Activated T-helper 17 cell treated with anti-CD3 and anti-CD28 coated beads, Interleukin-2, amount 50 U/mL, for 72 hours (primary cell): ENCODE data around the gene CLDN2. TPM values are rescaled to one million over a fixed set of nuclear protein-coding genes. Genes with fewer than 3 reads are reported as not detected.
"Not testable (repeated sequence)": the region's sequence is repeated elsewhere in the genome, so short reads cannot be mapped to it uniquely, and the experiment has no call there.

Experiments used
- ATAC-seq: fragments of 150-1000 bp; cut with Tn5 transposase; replicated peaks from 2 replicates; pipeline ENCODE4 v1.10.0; 2021; ENCODE audit warnings: mild to moderate bottlenecking, moderate library complexity
- H3K27ac Mint-ChIP-seq: one replicate; pipeline ENCODE4 v1.8.0; 2022; ENCODE audit warnings: mixed read lengths
- H3K27me3 Mint-ChIP-seq: one replicate; pipeline ENCODE4 v1.8.0; 2022; ENCODE audit warnings: mixed read lengths
- H3K36me3 Mint-ChIP-seq: one replicate; pipeline ENCODE4 v1.8.0; 2022; ENCODE audit warnings: low read depth, mild to moderate bottlenecking, mixed read lengths
- H3K4me1 Mint-ChIP-seq: one replicate; pipeline ENCODE4 v1.8.0; 2022; ENCODE audit warnings: mixed read lengths
- H3K4me3 Mint-ChIP-seq: one replicate; pipeline ENCODE4 v1.8.0; 2022; ENCODE audit warnings: mild to moderate bottlenecking, mixed read lengths
- H3K9me3 Mint-ChIP-seq: one replicate; pipeline ENCODE4 v1.8.0; 2022; ENCODE audit warnings: mixed read lengths
- total RNA-seq, 2 donors: library from RNA; stranded (reverse); gene quantifications; one replicate each; pipeline ENCODE4 v1.2.3, GENCODE V29; 2022

The CLDN2 gene
- total RNA-seq, 2 donors from 2014 or later, result not detected

GRCh38 chrX:106963111-106963510 is 42.9 kb downstream of the CLDN2 start:
- no peak overlapping the region for H3K4me3 Mint-ChIP-seq
- no peak for ATAC-seq
- peaks cover 15% of the 10 kb centered on the region for H3K36me3 Mint-ChIP-seq
- no peaks in the 10 kb centered on the region for H3K27me3 Mint-ChIP-seq
- no peaks in the 10 kb centered on the region for H3K4me1 Mint-ChIP-seq
- no peak overlapping the region for H3K27ac Mint-ChIP-seq
- H3K9me3 Mint-ChIP-seq, result no peaks in the 10 kb centered on the region

- Mint-ChIP-seq H3K27me3 (no peaks in the 10 kb centered on the region), H3K4me3 (no peak overlapping the region)
Observed at GRCh38 chrX:106964290-106964689, 44.1 kb downstream of the CLDN2 start.

GRCh38 chrX:106966547-106966946 is 46.3 kb downstream of the CLDN2 start:
- H3K27ac Mint-ChIP-seq, H3K4me3 Mint-ChIP-seq, H3K27me3 Mint-ChIP-seq, H3K9me3 Mint-ChIP-seq, ATAC-seq, H3K4me1 Mint-ChIP-seq: not testable (repeated sequence)
- peaks cover 18% of the 10 kb centered on the region for H3K36me3 Mint-ChIP-seq

More at GRCh38 chrX:106964290-106964689, 44.1 kb downstream of the CLDN2 start:
- H3K27ac Mint-ChIP-seq, result no peak overlapping the region
- H3K9me3 Mint-ChIP-seq, result no peaks in the 10 kb centered on the region
- no peaks in the 10 kb centered on the region for H3K4me1 Mint-ChIP-seq
- peaks cover 22% of the 10 kb centered on the region for H3K36me3 Mint-ChIP-seq
- ATAC-seq, result no peak

DNA sequence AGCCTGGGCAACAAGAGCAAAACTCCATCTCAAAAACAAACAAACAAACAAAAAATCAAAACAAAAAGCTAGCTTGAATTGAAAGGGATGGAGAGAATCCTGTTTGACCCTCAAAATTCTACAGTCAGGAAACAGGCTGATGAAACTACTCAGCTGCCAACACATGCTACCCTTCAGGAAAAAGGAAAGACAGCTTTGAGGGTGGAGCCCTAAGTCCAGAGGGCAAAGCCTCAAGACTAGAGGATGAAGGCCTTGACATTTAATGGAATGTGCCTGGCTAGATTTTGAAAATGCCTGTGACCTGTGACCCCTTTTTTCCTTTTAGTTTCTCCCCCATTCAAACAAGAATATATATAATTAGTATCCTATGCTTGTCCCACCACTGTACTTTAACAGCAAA is 52.7 kb downstream of the CLDN2 start:
- no peaks in the 10 kb centered on the region for H3K4me1 Mint-ChIP-seq
- no peaks in the 10 kb centered on the region for H3K9me3 Mint-ChIP-seq
- H3K27ac Mint-ChIP-seq, result no peak overlapping the region
- no peak for ATAC-seq
- no peak overlapping the region for H3K4me3 Mint-ChIP-seq
- H3K27me3 Mint-ChIP-seq, result no peaks in the 10 kb centered on the region
- peaks cover 16% of the 10 kb centered on the region for H3K36me3 Mint-ChIP-seq

DNA sequence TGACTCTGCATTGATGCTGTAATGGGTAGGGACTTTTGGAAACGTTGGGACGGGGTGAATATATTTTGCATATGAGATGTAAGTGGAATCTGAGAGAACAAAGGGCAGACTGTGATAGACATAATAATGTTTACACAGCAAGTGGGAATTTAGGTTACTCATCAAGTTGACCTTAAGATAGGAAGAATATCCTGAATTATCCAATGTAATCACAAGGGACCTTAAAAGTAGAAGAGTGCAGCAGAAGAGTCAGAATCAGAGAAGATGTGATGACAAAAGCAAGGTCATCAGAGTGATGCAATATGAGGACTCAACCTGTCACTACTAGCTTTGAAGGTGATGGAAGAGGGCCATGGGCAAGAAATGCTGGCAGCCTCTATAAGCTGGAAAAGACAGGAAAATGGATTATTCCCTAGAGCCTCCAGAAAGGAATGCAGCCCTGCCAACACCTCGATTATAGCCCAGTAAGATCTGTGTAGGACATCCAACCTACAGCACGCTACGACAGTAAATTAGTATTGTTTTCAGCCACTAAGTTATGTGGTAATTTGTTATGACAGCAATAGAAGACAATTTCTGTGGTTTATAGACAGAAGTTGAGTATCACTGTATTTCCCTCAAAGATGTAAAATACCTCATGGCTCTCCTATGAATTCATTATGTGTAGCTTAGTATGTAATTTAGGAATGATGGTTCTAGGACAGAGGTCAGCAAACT is 53.4 kb downstream of the CLDN2 start:
- no peaks in the 10 kb centered on the region for H3K4me1 Mint-ChIP-seq
- no peaks in the 10 kb centered on the region for H3K27me3 Mint-ChIP-seq
- H3K27ac Mint-ChIP-seq, result no peak overlapping the region
- no peaks in the 10 kb centered on the region for H3K9me3 Mint-ChIP-seq
- ATAC-seq, result no peak
- peaks cover 16% of the 10 kb centered on the region for H3K36me3 Mint-ChIP-seq
- H3K4me3 Mint-ChIP-seq, result no peak overlapping the region

DNA sequence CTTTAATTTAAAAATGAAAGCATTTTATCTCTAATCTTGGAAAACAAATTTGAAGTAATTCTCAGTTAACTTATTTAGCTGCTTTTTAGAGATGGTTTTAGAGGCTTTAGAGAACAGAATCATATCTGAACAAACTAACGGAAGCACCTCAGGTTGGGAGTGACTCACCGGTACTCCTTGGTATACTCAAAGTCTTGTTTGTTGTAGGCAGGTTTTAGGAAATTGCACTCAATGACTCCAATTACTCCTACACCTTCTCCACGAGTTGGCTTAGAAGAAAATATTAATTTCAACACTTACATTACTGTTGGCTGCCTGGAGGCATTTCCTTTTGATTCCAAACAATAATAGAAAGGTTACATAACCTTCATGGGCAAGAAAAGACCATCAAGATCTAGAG is 56.2 kb downstream of the CLDN2 start:
- H3K27ac Mint-ChIP-seq, result no peak overlapping the region
- no peaks in the 10 kb centered on the region for H3K9me3 Mint-ChIP-seq
- no peaks in the 10 kb centered on the region for H3K4me1 Mint-ChIP-seq
- peaks cover 21% of the 10 kb centered on the region for H3K36me3 Mint-ChIP-seq
- H3K27me3 Mint-ChIP-seq, result no peaks in the 10 kb centered on the region
- ATAC-seq, result peak; percentile 44
- H3K4me3 Mint-ChIP-seq, result no peak overlapping the region

Other genes starting within 250 kb of the CLDN2 start
- gene RNF128, start 193.7 kb upstream of the CLDN2 start, total RNA-seq, result not detected
- gene TBC1D8B, start 117.7 kb upstream of the CLDN2 start, total RNA-seq, result 1 to 10 TPM in 1 of 2 donors, under 1 TPM in 1; 0.84 to 1.5 TPM
- gene RIPPLY1, start 17.1 kb upstream of the CLDN2 start, total RNA-seq, result not detected
- 1 to 10 TPM; 5.7 to 7.8 TPM for gene MORC4, start 79.8 kb downstream of the CLDN2 start, total RNA-seq
- 10 to 100 TPM; 11.9 to 14.2 TPM for gene RBM41, start 198.4 kb downstream of the CLDN2 start, total RNA-seq